GM18517 (cell line): Measurements from ENCODE around the gene TNFRSF18.
"Not testable (repeated sequence)": the region's sequence is repeated elsewhere in the genome, so short reads cannot be mapped to it uniquely, and the experiment has no call there.

ENCODE experiments used
- ATAC-seq: cut with Tn5 transposase; IDR thresholded peaks from one replicate; pipeline ENCODE4 v1.9.1; 2021; ENCODE audit warnings: mild to moderate bottlenecking, moderate library complexity; ENCODE audit not compliant: unreplicated experiment

TNFRSF18 gene

DNA sequence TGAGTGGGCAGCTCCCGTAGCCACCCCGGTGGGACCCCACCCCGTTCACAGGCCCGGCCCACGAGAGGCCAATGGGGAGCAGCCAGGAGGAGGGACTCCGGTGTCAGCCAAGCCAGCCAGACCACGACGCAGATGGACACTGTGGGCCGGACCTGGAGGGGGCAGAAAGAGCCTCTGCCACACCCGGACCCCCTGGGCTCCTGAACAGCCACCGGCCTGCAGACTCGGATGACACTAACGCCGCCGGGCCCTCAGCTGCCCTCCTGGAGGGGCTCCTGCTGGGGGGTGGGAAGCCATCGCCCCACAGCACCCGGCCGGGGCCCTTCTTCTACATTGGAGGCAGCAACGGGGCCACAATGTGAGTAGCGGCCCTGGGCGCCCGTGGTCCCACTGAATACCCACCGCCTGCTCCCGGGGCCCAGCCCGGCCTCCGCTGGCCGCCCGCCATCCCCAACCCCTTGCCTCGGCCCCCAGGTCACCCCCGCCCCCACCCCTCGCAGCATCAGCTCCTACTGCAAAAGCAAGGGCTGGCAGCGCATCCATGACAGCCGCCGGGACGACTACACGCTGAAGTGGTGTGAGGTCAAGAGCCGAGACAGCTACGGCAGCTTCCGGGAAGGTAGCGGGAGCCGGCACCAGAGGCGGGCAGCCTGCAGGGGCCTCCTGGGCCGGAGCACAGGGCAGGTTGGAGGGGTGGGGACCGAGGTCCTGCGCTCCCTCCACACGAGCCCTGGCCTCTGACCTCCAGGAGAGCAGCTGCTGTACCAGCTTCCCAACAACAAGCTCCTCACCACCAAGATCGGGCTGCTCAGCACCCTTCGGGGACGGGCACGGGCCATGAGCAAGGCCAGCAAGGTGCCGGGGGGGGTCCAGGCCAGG, 26.2 kb downstream of the TNFRSF18 start:
- ATAC-seq = no peak

DNA sequence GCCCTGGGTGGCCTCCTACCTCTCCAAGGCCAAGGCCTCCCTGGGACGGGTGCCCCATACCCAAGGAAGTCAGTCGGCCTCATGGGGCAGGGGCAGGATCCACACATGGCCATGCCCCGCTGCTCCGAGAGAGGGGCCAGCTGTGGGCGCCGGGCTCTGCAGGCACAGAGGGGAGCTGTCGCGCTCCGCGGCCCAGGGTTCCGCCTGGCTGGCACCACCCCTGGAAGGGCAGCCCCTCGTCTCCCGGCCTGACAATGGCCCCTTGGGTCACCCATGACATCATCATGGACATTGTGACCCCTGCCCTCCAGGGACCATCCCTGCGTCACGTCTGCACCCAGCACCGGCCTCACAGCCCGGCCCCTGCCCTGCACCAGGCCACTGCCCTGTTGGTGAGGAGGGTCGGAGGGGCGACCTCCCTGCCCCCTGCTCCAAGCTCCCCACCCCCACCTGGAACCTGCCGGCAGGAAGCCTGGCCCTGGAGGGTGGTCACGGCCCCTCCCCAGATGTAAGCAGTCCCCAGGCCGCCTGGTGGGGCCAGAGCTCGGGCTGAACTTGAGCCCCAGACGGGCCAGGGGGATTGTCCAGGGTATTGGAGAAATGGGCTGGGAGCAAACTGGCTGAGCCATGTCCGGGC, 26.9 kb downstream of the TNFRSF18 start:
- ATAC-seq = no peak

DNA sequence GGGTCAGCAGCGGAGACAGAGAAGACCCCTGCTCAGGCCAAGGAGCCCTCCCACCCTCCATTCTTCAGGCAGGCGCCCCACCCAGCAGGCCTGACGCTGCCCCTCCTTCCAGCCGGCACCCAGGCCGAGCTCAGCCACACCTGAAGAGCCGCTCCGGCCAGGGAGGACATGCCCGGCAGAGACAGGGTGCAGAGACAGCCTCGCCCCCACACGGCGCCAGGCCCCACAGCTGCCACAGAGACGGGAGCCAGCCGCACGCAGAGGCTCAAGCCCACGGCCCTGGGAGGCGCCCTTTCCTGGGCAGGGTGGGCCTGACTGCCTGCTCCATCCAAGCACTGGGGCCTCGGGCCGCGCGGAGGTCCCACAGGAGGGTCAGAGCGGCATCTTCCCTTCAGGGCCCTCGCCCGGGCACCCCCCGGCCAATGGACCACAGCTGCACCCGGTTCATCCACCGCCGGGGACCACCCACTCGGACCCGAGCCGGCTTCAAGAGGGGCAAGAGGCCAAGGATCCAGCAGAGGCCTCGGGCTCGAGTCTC, 27.5 kb downstream of the TNFRSF18 start:
- ATAC-seq = no peak

DNA sequence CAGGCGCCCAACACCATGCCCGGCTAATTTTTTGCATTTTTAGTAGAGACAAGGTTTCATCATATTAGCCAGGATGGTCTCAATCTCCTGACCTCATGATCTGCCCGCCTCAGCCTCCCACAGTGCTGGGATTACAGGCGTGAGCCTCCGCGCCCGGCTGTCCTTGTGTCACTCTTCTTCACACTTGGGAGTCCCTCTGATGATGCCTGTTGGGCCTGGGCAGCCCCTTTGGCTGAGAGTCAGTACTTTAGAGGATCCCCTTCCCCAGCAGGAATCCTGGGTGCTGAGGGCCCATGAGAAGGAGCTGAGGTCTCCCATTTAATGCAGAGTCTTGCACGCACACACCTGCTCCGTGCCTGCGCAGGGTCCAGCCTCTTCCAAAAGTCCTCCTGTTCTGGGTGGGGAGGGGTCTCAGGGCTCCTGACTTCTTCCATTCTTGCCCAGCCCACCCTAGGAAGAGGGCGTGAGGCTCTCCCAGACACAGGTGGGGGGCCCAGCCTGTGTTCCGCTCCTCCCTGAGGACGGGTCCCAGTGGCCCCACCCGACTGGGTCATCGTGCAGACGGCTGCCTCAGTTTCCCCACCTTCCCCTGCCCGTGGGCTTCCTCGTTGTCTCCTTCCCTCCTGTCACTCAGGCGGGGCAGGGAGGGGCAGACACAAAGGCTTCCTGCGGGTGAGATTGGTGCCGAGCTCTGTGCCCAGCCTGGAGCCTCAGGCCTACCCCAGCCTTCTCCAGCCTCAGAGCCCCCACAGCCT, 28.8 kb downstream of the TNFRSF18 start:
- ATAC-seq = no peak

DNA sequence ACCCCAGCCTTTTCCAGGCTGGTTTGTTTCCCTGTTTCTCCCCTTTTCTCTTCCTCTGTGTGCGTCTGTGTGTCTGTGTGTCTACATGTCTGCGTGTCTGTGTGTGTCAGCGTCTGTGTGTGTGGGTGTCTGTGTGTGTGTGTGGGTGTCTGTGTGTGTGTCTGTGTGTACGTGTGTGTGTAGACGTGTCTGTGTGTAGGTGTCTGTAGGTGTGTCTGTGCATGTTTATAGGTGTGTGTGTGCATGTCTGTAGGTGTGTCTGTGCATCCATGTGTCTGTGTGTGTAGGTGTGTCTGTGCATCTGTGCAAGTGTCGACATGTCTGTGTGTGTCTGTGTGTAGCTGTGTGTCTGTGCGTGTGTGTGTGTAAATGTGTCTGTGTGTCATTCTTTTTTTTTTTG, 29.5 kb downstream of the TNFRSF18 start:
- no peak for ATAC-seq

DNA sequence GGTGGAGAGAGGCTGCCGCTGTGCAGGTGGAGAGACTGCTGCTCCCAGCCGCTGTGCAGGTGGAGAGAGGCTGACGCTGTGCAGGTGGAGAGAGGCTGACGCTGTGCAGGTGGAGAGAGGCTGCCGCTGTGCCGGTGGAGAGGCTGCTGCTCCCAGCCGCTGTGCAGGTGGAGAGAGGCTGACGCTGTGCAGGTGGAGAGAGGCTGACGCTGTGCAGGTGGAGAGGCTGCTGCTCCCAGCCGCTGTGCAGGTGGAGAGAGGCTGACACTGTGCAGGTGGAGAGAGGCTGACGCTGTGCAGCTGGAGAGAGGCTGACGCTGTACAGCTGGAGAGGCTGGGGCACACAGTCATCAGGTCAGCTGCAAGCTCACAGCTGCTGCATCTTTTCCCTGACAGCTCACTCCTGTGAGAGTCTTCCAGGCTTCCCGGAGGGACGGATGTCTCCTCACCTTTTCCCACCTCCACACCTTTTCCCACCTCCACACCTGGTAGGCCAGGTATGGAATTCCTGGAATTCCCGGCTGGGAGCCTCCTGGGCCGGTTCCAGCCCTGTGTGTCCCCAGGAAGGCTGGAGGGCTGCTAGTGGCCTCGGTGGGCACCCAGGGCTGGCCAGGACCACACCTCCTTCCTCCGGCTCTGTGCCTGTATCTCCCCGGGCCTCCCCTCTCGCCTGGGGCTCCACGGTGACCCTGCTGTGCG, 30.2 kb downstream of the TNFRSF18 start:
- not testable (repeated sequence) for ATAC-seq

DNA sequence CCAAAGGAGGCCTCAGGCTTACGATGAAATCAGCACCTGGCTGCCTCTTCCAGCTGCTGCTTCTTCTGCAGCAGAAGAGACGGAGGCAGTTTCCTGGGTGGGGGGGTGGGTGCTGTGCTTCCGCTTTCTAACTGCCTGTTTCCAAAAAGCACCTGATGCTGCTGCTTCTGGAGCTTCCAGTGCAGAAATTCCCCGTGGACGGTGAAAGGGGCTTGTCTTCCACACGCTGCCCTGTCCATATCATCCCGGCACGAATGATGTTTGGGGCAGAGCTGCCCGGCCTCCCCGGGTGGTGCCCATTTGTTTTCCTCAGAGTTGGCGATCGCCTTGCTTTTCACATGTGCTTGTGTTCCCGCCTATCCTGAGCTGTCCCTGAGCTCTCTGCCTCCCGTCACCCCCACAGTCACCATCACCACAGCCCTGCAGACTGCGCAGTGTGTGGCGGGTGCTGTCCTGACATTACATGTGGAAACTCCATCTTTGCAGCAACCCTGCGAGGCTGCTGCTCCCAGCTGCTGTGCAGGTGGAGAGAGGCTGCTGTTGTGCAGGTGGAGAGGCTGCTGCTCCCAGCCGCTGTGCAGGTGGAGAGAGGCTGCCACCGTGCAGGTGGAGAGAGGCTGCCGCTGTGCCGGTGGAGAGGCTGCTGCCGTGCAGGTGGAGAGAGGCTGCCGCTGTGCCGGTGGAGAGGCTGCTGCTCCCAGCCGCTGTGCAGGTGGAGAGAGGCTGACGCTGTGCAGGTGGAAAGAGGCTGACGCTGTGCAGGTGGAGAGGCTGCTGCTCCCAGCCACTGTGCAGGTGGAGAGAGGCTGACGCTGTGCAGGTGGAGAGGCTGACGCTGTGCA, 30.9 kb downstream of the TNFRSF18 start:
- ATAC-seq = no peak

DNA sequence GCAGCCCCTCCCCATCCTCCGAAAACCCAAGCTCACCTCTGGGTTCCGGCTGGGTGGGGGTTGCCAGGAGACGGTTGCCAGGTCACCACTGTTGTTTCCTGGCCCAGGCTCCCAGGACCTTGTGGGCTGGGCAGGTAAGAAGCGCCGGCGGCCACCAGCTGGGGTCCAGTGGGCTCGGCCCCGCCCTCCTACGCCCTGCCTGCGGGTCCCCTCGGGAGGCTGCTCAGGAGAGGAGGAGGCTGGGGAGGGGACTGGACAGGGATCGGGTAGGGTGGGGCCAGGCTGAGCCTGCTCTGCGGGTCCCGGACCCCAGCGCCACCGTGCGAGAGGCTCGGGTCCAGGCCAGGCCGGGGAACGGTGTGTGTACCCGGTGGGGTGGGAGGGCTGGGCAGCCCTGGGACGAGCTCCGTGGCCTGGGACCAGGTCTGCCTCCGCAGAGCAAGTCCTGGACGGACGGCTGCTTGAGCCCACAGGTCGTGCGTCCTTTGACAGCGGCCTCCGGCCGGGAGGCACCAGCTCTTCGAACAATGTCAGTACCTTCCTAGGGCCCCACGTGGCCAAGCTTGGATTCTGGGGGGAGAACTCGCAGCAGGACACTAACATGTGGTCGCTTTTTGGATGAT, 32.5 kb downstream of the TNFRSF18 start, which contains the start of gene TTLL10:
TSS of gene TTLL10 (plus strand) at position 88 of the 623 bp plus-strand sequence. CDS start 5,336 bp downstream, outside the sequence.
- ATAC-seq = no peak

DNA sequence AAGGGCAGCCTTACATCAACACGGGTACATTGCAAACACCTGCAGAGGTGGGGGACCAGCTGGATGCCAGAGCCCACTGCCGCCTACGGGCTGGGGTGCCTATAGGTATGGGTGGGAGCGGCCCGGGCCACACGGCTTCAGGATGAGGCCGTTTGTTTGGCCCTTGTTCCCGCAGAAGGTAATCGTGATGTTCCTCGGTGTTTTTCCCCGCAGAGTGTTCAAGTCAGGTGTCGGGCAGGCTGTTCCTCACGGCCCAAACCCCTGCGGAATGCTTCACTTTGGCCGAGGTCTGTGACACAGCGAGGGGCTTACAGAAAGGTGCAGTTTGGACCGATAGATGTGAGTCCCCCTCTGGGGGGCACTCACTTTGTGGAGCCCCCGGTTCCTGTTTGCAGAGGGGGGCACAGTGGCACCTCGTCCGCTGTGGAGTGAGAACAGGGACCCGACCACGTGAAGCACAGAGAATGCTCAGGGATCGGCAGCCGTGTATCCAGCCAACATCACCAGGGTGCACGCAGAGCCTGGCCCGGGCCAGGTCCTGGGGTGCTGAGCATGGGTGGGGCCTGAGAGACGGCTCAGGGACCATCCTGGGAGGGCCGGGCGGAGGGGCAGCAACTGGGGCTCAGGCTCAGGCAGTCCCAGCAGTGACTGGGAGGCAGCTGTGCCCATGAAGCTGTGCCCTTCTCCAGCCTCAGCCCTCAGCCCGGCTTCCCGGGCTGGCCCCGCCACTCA, 33.2 kb downstream of the TNFRSF18 start:
- no peak for ATAC-seq

DNA sequence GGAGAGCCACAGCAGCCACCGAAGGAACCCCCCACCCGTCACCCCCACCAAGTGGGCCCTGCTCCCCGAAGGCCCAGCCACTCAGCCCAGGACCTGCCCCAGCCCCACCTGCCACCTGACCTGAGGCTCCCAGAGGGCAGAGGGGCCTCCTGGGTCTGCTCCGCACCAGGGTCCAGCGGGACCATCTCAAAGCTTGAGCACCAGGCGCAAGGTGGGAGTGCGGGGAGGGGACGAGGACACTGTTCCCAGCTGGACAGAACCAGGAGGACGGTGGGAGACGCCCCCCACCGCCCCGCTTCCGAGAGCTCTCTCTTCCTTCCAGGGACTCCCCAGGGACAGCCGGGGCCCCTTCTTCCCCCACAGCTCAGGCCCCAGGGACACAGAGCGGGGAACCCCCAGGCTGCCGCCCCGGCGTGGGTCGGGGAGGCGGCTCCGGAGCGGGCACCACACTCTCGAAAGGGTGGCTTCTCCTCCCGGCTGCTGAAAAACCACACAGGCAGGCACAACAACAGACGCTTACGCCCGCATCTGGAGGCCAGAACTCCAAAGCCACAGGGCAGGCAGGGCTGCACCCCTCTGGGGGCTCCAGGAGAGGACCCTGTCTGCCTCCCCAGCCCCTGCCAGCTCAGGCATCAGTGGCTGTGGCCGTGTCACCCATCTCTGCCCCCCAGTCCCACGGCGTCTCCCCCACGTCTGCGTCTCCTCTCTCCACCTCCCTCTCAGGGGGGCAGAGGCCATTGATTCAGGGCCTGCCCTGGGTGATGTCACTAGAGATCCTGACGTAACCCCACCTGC, 34.6 kb downstream of the TNFRSF18 start:
- ATAC-seq = no peak

DNA sequence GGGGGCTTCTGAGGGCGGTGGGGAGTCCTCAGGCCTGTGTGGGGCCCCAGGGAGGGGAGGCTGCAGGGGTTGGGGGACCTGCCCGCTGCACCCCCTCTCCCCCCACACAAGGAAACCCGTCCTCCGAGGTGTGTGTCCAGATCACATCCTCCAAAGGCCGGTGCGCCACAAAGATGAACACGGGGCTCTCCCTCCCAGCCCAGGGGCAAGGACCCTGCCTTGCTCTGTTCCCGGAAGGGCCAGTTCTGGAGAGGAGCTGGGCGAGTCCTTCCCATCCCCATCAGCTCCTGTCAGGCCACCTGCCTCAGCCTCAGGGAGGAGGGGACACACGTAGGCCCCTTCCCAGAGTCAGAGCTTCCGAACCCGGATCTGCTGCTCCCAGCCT, 35.2 kb downstream of the TNFRSF18 start:
- ATAC-seq = no peak

DNA sequence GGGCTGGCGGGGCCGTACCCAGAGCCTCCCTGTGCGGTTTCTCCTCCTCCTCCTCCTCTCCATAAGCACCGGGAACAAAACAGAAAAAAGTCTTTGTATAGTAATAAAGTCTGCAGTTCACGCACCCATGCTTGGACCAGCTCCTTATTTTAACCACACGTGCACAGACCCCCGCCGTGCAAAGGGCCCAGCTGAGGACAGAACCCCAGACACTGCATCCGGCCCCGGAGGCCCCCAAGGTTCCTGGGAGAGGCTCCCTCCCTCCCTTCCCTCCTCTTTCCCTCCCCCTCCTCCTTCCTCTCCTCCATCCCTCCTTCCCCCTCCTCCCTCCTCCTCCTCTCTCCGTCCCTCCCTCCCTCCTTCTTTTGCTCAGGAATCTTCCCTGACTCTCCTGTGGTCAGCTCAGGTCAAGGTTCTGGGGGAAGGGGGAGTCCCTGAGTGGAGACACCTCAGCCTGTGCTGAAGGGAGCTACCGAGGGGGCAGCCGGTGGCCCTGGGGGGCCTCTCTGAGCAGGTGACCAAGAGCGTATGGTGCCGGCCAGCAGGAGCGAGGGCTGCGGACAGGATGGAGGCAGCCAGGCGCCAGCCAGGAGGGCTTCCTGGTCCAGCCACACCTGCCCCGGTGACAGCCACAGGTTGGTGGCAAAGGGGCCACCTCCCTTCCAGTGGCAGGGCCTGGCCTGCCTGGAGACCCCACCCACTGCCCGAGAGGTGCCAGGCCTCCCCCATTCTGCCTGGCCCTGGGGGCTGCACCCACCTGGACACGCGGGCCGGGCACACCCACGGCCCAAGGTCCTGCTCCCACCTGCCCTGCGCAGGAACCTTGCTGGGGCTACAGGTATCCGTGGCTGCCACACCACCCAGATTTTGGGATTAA, 35.9 kb downstream of the TNFRSF18 start:
- ATAC-seq = no peak

DNA sequence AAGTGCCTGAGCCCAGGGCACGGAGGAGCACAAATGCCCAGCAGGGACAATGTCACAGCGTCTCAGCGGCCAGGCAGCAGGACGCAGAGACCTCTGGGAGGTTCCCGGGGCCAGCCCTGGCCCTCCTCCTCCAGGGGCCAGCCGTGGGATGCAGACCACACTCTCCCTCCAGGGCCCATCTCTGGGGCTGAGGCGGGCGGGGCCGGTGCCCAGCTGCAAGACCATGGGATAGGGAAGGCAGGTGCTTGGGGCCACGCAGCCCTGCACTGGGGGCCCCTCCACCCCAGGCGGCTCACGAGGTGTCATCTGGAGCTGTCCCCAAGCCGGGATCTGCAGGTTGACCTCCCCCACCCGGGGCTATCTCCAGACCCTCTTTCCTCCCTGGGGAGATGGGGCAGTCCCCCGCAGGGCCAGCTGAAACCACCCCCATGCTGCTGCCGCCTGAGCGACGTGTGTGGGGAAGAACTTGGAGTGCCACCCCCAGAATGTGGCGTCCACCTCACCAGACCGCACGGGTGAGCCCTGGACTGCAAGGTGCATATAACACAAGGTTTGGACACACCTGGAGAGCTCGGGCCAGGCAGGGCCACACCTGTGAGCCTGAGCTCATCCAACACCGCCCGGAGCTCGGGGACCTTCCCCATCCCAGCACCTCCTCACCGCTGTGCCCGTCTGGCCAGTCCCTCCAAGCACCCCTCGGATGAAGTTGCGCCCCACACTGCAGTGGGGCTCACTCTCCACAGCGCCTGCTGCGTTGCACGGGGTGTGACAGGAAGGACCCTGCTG, 36.8 kb downstream of the TNFRSF18 start:
- ATAC-seq = no peak

DNA sequence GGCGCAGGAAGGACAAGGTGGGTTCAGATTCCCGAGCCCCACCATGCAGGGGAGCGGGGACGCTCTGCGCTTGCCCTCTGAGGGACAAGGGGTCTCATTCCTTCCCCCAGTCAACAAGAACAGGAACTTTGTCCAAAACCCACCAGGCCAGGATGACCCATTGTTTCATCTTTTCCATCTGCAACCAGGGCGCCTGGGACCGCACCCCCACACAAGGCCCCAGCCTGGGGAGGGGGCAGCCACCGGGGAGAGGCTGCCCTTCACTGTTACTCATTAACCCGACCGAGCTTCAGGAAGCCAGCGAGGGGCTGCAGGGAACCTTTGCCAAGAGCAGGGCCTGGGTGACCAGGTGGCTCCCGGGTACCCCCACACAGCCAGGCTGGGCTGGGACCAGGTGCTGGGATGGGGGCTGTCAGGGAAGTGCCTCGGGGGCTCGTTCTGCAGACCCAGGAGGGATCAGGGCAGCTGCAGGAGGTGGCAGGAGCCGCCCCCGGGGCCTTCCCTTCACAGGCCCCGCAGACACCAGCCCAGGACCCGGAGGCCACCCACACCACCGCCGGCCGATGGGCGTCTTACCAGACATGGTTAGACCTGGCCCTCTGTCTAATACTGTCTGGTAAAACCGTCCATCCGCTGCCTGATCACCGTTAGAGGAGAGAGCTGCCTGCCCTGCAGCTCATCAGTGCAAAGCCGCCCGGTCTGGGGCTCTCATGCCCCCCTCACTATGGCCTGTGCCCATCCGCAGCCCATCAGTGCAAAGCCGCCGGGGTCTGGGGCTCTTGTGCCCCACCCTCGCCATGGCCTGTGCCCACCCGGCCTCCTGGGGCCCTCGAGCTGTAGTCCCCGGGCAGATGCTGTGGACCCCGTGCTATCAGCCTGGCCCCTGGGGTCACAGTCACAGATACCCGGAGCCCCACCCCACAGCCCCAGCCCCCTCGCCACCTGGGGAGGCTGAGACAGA, 37.7 kb downstream of the TNFRSF18 start:
- ATAC-seq = no peak

DNA sequence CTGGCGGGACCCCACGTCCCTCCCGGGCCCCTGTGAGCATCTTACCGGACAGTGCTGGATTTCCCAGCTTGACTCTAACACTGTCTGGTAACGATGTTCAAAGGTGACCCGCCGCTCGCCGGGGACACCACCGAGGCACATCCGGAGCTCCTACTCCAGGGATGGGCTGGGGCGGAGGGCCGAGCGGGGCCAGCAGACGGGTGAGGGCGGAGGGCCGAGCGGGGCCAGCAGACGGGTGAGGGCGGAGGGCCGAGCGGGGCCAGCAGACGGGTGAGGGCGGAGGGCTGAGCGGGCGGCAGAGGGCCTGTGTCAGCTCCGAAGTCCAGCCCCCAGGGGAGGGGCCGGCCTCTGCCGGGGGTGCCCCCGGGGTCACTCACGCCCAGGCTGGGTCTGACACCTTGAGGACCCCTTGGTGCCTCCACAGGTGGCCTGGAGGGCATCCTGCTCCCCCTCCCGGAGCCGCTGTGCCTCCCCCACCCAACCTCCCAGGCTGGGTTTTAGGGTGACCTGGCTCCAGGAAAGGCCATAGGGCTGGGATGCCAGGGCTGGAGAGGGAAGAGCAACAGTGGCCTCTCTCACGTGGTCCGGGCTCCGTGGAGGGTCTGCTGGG, 38.4 kb downstream of the TNFRSF18 start:
- no peak for ATAC-seq
